ENCODE data around the gene CHRM3. TPM values are rescaled to one million over a fixed set of nuclear protein-coding genes. Genes with fewer than 3 reads are reported as not detected.

The CHRM3 gene
- total RNA-seq, 1 experiment from 2014 or later: 1.2 TPM

GRCh38 chr1:239394107-239394506 is 7.7 kb downstream of the CHRM3 start:
- POLR2A ChIA-PET (ENCODE audit: unreplicated experiment): no interaction called here
- no peak overlapping the region for H3K4me2 ChIP-seq (ENCODE audit: low read length)
- no TSS peak for BruUV-seq (replicated peaks)
- H3K4me3 ChIP-seq (ENCODE audit: low read length): no peak overlapping the region
- TF ChIP-seq, protein P1, sequence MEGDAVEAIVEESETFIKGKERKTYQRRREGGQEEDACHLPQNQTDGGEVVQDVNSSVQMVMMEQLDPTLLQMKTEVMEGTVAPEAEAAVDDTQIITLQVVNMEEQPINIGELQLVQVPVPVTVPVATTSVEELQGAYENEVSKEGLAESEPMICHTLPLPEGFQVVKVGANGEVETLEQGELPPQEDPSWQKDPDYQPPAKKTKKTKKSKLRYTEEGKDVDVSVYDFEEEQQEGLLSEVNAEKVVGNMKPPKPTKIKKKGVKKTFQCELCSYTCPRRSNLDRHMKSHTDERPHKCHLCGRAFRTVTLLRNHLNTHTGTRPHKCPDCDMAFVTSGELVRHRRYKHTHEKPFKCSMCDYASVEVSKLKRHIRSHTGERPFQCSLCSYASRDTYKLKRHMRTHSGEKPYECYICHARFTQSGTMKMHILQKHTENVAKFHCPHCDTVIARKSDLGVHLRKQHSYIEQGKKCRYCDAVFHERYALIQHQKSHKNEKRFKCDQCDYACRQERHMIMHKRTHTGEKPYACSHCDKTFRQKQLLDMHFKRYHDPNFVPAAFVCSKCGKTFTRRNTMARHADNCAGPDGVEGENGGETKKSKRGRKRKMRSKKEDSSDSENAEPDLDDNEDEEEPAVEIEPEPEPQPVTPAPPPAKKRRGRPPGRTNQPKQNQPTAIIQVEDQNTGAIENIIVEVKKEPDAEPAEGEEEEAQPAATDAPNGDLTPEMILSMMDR (conservative IDR thresholded peaks at IDR 0.05; ENCODE audit: low read depth, low read length): no peak
- TF ChIP-seq EZH2 (IDR thresholded peaks at IDR 0.05; ENCODE audit: low read length, unreplicated experiment) (no peak), EZH2phosphoT487 (IDR thresholded peaks at IDR 0.05; ENCODE audit: borderline replicate concordance, low read length) (no peak)
- H3K9ac ChIP-seq (ENCODE audit: low read length): no peak overlapping the region
- CTCF ChIA-PET: no interaction called here
- no peaks in the 10 kb centered on the region for H4K20me1 ChIP-seq (ENCODE audit: low read length)
- H3K9me2 ChIP-seq (replicated peaks; ENCODE audit: low read length): no peaks in the 10 kb centered on the region
- peaks cover 5% of the 10 kb centered on the region for H3F3A ChIP-seq (ENCODE audit: low read length, unreplicated experiment)
- no peak overlapping the region for H2AFZ ChIP-seq (ENCODE audit: low read length)
- DNase-seq (no peak), ATAC-seq (no peak)
- peaks cover 6% of the 10 kb centered on the region; the same call in 1 of the 2 replicates for H3K27me3 ChIP-seq (ENCODE audit: low read length)
- H3K9me3 ChIP-seq (ENCODE audit: low read length): no peaks in the 10 kb centered on the region
- H3K27ac ChIP-seq (ENCODE audit: low read length): no peak overlapping the region
- H3K36me3 ChIP-seq (ENCODE audit: low read depth, low read length): no peaks in the 10 kb centered on the region
- H3K79me2 ChIP-seq (ENCODE audit: low read length): no peaks in the 10 kb centered on the region
- H3K4me1 ChIP-seq (ENCODE audit: insufficient read depth, low read length): no peaks in the 10 kb centered on the region; the same call in 1 of the 2 replicates
- intact Hi-C loops (cut with micrococcal nuclease): no loop called here

GRCh38 chr1:239413916-239414315 is 27.5 kb downstream of the CHRM3 start:
- Histone ChIP-seq H3K36me3 (ENCODE audit: low read depth, low read length) (no peaks in the 10 kb centered on the region), H3K4me3 (ENCODE audit: low read length) (no peak overlapping the region), H3K79me2 (ENCODE audit: low read length) (no peaks in the 10 kb centered on the region), H3K27me3 (ENCODE audit: low read length) (no peaks in the 10 kb centered on the region), H3K9ac (ENCODE audit: low read length) (no peak overlapping the region), H3K4me1 (ENCODE audit: insufficient read depth, low read length) (no peaks in the 10 kb centered on the region), H4K20me1 (ENCODE audit: low read length) (no peaks in the 10 kb centered on the region), H3K9me2 (replicated peaks; ENCODE audit: low read length) (no peaks in the 10 kb centered on the region), H3K9me3 (ENCODE audit: low read length) (no peaks in the 10 kb centered on the region), H3F3A (ENCODE audit: low read length, unreplicated experiment) (no peaks in the 10 kb centered on the region), H3K4me2 (ENCODE audit: low read length) (no peak overlapping the region), H2AFZ (ENCODE audit: low read length) (no peak overlapping the region), H3K27ac (ENCODE audit: low read length) (no peak overlapping the region)
- BruUV-seq (replicated peaks): no TSS peak
- ATAC-seq (no peak), DNase-seq (no peak)
- intact Hi-C loops (cut with micrococcal nuclease): no loop called here
- CTCF ChIA-PET: no interaction called here
- POLR2A ChIA-PET (ENCODE audit: unreplicated experiment): interaction anchor here (0.6 kb wide), 1 partner anchor 795 kb away, joined by 3 read pairs; no protein-coding TSS in a partner anchor
- TF ChIP-seq, protein P1 (conservative IDR thresholded peaks at IDR 0.05; ENCODE audit: low read depth, low read length): no peak
- TF ChIP-seq EZH2 (IDR thresholded peaks at IDR 0.05; ENCODE audit: low read length, unreplicated experiment): no peak
- TF ChIP-seq EZH2phosphoT487 (IDR thresholded peaks at IDR 0.05; ENCODE audit: borderline replicate concordance, low read length): no peak

- H3K9me3 ChIP-seq (ENCODE audit: low read length): no peaks in the 10 kb centered on the region
- H3K9ac ChIP-seq (ENCODE audit: low read length): no peak overlapping the region
- no peaks in the 10 kb centered on the region for H3K9me2 ChIP-seq (replicated peaks; ENCODE audit: low read length)
- no TSS peak for BruUV-seq (replicated peaks)
- no peak overlapping the region for H3K4me2 ChIP-seq (ENCODE audit: low read length)
- intact Hi-C loops (cut with micrococcal nuclease): no loop called here
- ChIA-PET POLR2A (ENCODE audit: unreplicated experiment) (interaction anchor here (0.7 kb wide), 1 partner anchor 14 kb away, joined by 4 read pairs; no protein-coding TSS in a partner anchor), CTCF (no interaction called here)
- no peaks in the 10 kb centered on the region for H3K79me2 ChIP-seq (ENCODE audit: low read length)
- H3K27me3 ChIP-seq (ENCODE audit: low read length): no peaks in the 10 kb centered on the region
- no peak overlapping the region for H2AFZ ChIP-seq (ENCODE audit: low read length)
- H3K4me1 ChIP-seq (ENCODE audit: insufficient read depth, low read length): no peaks in the 10 kb centered on the region
- TF ChIP-seq, protein P1 (conservative IDR thresholded peaks at IDR 0.05; ENCODE audit: low read depth, low read length): no peak
- TF ChIP-seq EZH2 (IDR thresholded peaks at IDR 0.05; ENCODE audit: low read length, unreplicated experiment): no peak
- no peak for TF ChIP-seq EZH2phosphoT487 (IDR thresholded peaks at IDR 0.05; ENCODE audit: borderline replicate concordance, low read length)
- H3F3A ChIP-seq (ENCODE audit: low read length, unreplicated experiment): no peaks in the 10 kb centered on the region
- H3K4me3 ChIP-seq (ENCODE audit: low read length): no peak overlapping the region
- no peaks in the 10 kb centered on the region for H3K36me3 ChIP-seq (ENCODE audit: low read depth, low read length)
- no peak for DNase-seq
- no peak for ATAC-seq
- no peak overlapping the region for H3K27ac ChIP-seq (ENCODE audit: low read length)
- no peaks in the 10 kb centered on the region for H4K20me1 ChIP-seq (ENCODE audit: low read length)
Observed at GRCh38 chr1:239417221-239417620, 30.9 kb downstream of the CHRM3 start.

Measured in PC-3 (cell line).